ENCODE measurements around the gene VGLL4. TPM values are rescaled to one million over a fixed set of nuclear protein-coding genes. Genes with fewer than 3 reads are reported as not detected.

Gene VGLL4
- total RNA-seq, 2 donors from 2014 or later: 57.7 to 63.7 TPM

GRCh38 chr3:11539677-11540076 is 104.0 kb downstream of the VGLL4 start:
- Histone ChIP-seq H3K36me3 (no peaks in the 10 kb centered on the region), H3K9me3 (no peaks in the 10 kb centered on the region), H3K4me1 (no peaks in the 10 kb centered on the region), H3K27me3 (no peaks in the 10 kb centered on the region), H3K27ac (no peak overlapping the region), H3K9ac (ENCODE audit: low read depth in 2 of 2, low read length in 2 of 2) (no peak overlapping the region), H3K4me3 (no peak overlapping the region)
- DNase-seq: no peak
- TF ChIP-seq CTCF (IDR thresholded peaks at IDR 0.05): no peak
- intact Hi-C loops (cut with DNase I): no loop called here

GRCh38 chr3:11539218-11539617 is 104.5 kb downstream of the VGLL4 start:
- no peak overlapping the region for H3K9ac ChIP-seq (ENCODE audit: low read depth in 2 of 2, low read length in 2 of 2)
- no peak overlapping the region for H3K4me3 ChIP-seq
- H3K36me3 ChIP-seq: no peaks in the 10 kb centered on the region
- H3K27me3 ChIP-seq: no peaks in the 10 kb centered on the region
- no peaks in the 10 kb centered on the region for H3K4me1 ChIP-seq
- no peak for DNase-seq
- no peak for TF ChIP-seq CTCF (IDR thresholded peaks at IDR 0.05)
- intact Hi-C loops (cut with DNase I): no loop called here
- no peak overlapping the region for H3K27ac ChIP-seq
- H3K9me3 ChIP-seq: no peaks in the 10 kb centered on the region

DNA sequence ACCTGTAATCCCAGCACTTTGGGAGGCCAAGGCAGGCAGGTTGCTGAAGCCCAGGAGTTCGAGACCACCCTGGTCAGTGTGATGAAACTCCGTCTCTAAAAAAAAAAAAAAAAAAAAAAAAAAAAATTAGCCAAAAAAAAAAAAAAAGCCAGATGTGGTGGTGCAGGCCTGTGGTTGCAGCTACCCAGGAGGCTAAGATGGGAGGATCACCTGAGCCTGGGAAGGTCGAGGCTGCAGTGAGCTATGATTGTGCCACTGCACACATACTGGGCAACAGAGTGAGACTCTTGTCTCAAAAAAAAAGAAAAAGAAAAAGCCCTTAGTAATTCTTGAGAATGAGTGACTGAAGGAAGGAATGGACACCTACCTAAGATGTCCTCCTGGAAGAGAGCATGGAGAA is 105.1 kb downstream of the VGLL4 start:
- H3K4me3 ChIP-seq: no peak overlapping the region
- intact Hi-C loops (cut with DNase I): no loop called here
- DNase-seq: no peak

DNA sequence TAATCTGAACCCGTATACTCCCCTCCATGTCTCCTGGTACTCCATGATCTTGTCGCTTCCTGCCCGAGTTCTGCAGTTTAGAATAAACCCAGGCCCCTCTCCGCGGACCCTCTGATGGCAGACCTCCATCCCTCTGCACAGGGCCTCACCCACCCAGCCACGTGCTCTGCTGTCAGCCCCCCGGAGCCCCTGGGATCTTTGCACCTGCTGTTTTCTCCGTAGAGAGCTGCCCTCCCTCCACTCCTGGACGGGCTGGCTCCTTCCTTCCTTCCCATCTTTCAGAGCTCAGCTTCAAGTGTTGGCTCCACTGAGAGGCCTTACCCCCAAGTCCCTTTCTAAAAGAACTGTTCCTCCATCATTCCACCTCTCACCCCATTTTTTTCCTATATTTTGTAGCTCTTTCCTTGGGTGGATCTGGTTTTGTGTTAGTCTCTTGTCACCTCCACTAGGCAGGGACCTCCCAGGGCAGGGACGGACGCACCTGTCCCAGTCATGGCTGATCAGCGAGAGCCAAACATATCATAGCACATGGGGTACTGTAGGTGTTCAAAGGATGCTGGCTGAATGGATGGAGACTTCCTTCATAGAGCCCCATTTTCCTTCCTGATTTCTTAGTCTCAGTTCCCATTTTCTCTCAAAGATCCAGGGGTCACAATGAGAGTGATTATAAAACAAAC is 106.6 kb downstream of the VGLL4 start:
- no peak for TF ChIP-seq CTCF (IDR thresholded peaks at IDR 0.05)
- Histone ChIP-seq H3K36me3 (no peaks in the 10 kb centered on the region), H3K4me3 (no peak overlapping the region), H3K27me3 (no peaks in the 10 kb centered on the region), H3K9me3 (no peaks in the 10 kb centered on the region), H3K9ac (ENCODE audit: low read depth in 2 of 2, low read length in 2 of 2) (no peak overlapping the region), H3K4me1 (no peaks in the 10 kb centered on the region), H3K27ac (no peak overlapping the region)
- intact Hi-C loops (cut with DNase I): no loop called here
- DNase-seq: no peak

More for the DNA sequence above, 105.1 kb downstream of the VGLL4 start:
- no peak overlapping the region for H3K9ac ChIP-seq (ENCODE audit: low read depth in 2 of 2, low read length in 2 of 2)
- no peaks in the 10 kb centered on the region for H3K36me3 ChIP-seq
- H3K27ac ChIP-seq: no peak overlapping the region
- no peaks in the 10 kb centered on the region for H3K27me3 ChIP-seq
- no peaks in the 10 kb centered on the region for H3K9me3 ChIP-seq
- no peaks in the 10 kb centered on the region for H3K4me1 ChIP-seq
- no peak for TF ChIP-seq CTCF (IDR thresholded peaks at IDR 0.05)

GRCh38 chr3:11536132-11536935 is 107.4 kb downstream of the VGLL4 start:
- no peak overlapping the region for H3K4me3 ChIP-seq

More at GRCh38 chr3:11536132-11536935, 107.4 kb downstream of the VGLL4 start:
- Histone ChIP-seq H3K36me3 (no peaks in the 10 kb centered on the region), H3K4me1 (no peaks in the 10 kb centered on the region), H3K9ac (ENCODE audit: low read depth in 2 of 2, low read length in 2 of 2) (no peak overlapping the region), H3K27me3 (no peaks in the 10 kb centered on the region), H3K27ac (no peak overlapping the region), H3K9me3 (no peaks in the 10 kb centered on the region)
- intact Hi-C loops (cut with DNase I): no loop called here
- TF ChIP-seq CTCF (IDR thresholded peaks at IDR 0.05): no peak
- DNase-seq: no peak
